C1 segment of cervical spinal cord (tissue), 14 donors: ENCODE data around the gene FBRSL1.
"Not testable (repeated sequence)": the region's sequence is repeated elsewhere in the genome, so short reads cannot be mapped to it uniquely, and the experiment has no call there.

ENCODE experiments used
- DNase-seq, 14 donors: peaks; one replicate each; lab custom pipeline; 2025; lab: John Stamatoyannopoulos, UW

Gene FBRSL1

GRCh38 chr12:132453361-132454192 is 36.4 kb upstream of the FBRSL1 start:
- no peak for DNase-seq

- no peak for DNase-seq
Measured at GRCh38 chr12:132454193-132454932, 35.6 kb upstream of the FBRSL1 start.

- no peak for DNase-seq
Measured at GRCh38 chr12:132454933-132455418, 35.0 kb upstream of the FBRSL1 start.

- no peak for DNase-seq
Measured at GRCh38 chr12:132455565-132455964, 34.4 kb upstream of the FBRSL1 start.

GRCh38 chr12:132456186-132456943 is 33.6 kb upstream of the FBRSL1 start:
- DNase-seq: no peak

GRCh38 chr12:132456944-132457495 is 32.9 kb upstream of the FBRSL1 start:
- DNase-seq: no peak

- no peak for DNase-seq
Measured at GRCh38 chr12:132458441-132458840, 31.5 kb upstream of the FBRSL1 start.

- DNase-seq: no peak
Measured at GRCh38 chr12:132458846-132459641, 30.9 kb upstream of the FBRSL1 start.

- DNase-seq: no peak
Measured at GRCh38 chr12:132460571-132460970, 29.4 kb upstream of the FBRSL1 start.

GRCh38 chr12:132461526-132461925 is 28.4 kb upstream of the FBRSL1 start:
- DNase-seq: no peak

GRCh38 chr12:132462788-132463187 is 27.2 kb upstream of the FBRSL1 start:
- DNase-seq: no peak

GRCh38 chr12:132463284-132463924 is 26.5 kb upstream of the FBRSL1 start:
- DNase-seq: not testable (repeated sequence)

- DNase-seq: not testable (repeated sequence)
Measured at GRCh38 chr12:132464304-132464703, 25.6 kb upstream of the FBRSL1 start.

- no peak for DNase-seq
Measured at GRCh38 chr12:132464820-132465219, 25.1 kb upstream of the FBRSL1 start.

GRCh38 chr12:132465269-132466190 is 24.4 kb upstream of the FBRSL1 start:
- DNase-seq: no peak

- no peak for DNase-seq
Measured at GRCh38 chr12:132466241-132467201, 23.4 kb upstream of the FBRSL1 start.

- no peak for DNase-seq
Measured at GRCh38 chr12:132467511-132467910, 22.4 kb upstream of the FBRSL1 start.

- DNase-seq: no peak
Measured at GRCh38 chr12:132469423-132469822, 20.5 kb upstream of the FBRSL1 start.
